Liver (tissue), 9 donors: ENCODE results near the gene NKAIN2. TPM values are rescaled to one million over a fixed set of nuclear protein-coding genes. Genes with fewer than 3 reads are reported as not detected.
A peak's percentile ranks its signal among the peaks of the same experiment; 100 is the strongest.

ENCODE experiments used
- DNase-seq: peaks from one replicate; pipeline ENCODE4 v3.0.0-alpha.2; 2017; ENCODE audit warnings: low spot score
- H3K27ac ChIP-seq, 2 donors: one replicate each; pipeline ENCODE4 v1.7.0; 2013; ENCODE audit warnings: inconsistent platforms in 2 of 2, low read length in 2 of 2, control low read depth in 1 of 2, low read depth in 1 of 2, mild to moderate bottlenecking in 1 of 2
- H3K27me3 ChIP-seq, 4 donors: one replicate each; pipeline versions ENCODE4 v1.6.1 to v1.7.0; 2013; ENCODE audit warnings: low read length in 3 of 4, inconsistent platforms in 1 of 4, mild to moderate bottlenecking in 1 of 4, moderate library complexity in 1 of 4; ENCODE audit not compliant: control insufficient read depth in 4 of 4, insufficient read depth in 4 of 4
- H3K36me3 ChIP-seq, 4 donors: one replicate each; pipeline versions ENCODE4 v1.6.1 to v1.7.0; 2013; ENCODE audit warnings: low read length in 3 of 4, mild to moderate bottlenecking in 3 of 4, low read depth in 1 of 4, moderate library complexity in 1 of 4; ENCODE audit not compliant: control insufficient read depth in 4 of 4, insufficient read depth in 3 of 4
- H3K4me1 ChIP-seq, 4 donors: one replicate each; pipeline versions ENCODE4 v1.6.1 to v1.7.0; 2013; ENCODE audit warnings: low read length in 3 of 4, mild to moderate bottlenecking in 3 of 4, moderate library complexity in 1 of 4; ENCODE audit not compliant: control insufficient read depth in 4 of 4, insufficient read depth in 4 of 4
- H3K4me3 ChIP-seq, 3 donors: one replicate each; pipeline versions ENCODE4 v1.6.1 to v1.7.0; 2013; ENCODE audit warnings: low read length in 3 of 3, control low read depth in 1 of 3, low read depth in 1 of 3, mild to moderate bottlenecking in 1 of 3
- H3K9ac ChIP-seq, 2 donors: one replicate each; pipeline ENCODE4 v1.7.0; 2013; ENCODE audit warnings: low read length in 2 of 2, mild to moderate bottlenecking in 2 of 2, moderate library complexity in 2 of 2, control low read depth in 1 of 2, low read depth in 1 of 2
- H3K9me3 ChIP-seq, 4 donors: one replicate each; pipeline versions ENCODE4 v1.6.1 to v1.7.0; 2013; ENCODE audit warnings: low read length in 3 of 4; ENCODE audit not compliant: control insufficient read depth in 4 of 4
- FOXA1 ChIP-seq: IDR thresholded peaks from 2 replicates; pipeline ENCODE4 v1.6.1; 2016; ENCODE audit warnings: antibody characterized with exemption
- FOXA2 ChIP-seq: IDR thresholded peaks from 2 replicates; pipeline ENCODE4 v1.6.1; 2016; ENCODE audit warnings: antibody characterized with exemption
- GABPA ChIP-seq, 2 donors: IDR thresholded peaks in 1 of 2; conservative IDR thresholded peaks in 1 of 2; 2 replicates each; pipeline ENCODE4 v1.6.1; 2016; ENCODE audit warnings: antibody characterized with exemption in 2 of 2, mild to moderate bottlenecking in 1 of 2, moderate library complexity in 1 of 2
- HNF4A ChIP-seq, 2 donors: conservative IDR thresholded peaks; 2 replicates each; pipeline ENCODE4 v1.6.1; 2016; ENCODE audit warnings: antibody characterized with exemption in 2 of 2, mild to moderate bottlenecking in 2 of 2
- HNF4G ChIP-seq: IDR thresholded peaks from 2 replicates; pipeline ENCODE4 v1.6.1; 2016; ENCODE audit warnings: antibody characterized with exemption
- JUND ChIP-seq, 2 donors: IDR thresholded peaks; 2 replicates each; pipeline ENCODE4 v1.6.1; 2016; ENCODE audit warnings: antibody characterized with exemption in 2 of 2
- NR2F2 ChIP-seq: IDR thresholded peaks from 2 replicates; pipeline ENCODE4 v1.6.1; 2016; ENCODE audit warnings: antibody characterized with exemption
- RAD21 ChIP-seq, 2 donors: IDR thresholded peaks; 2 replicates each; pipeline ENCODE4 v1.6.1; 2016; ENCODE audit warnings: antibody characterized with exemption in 2 of 2, mild to moderate bottlenecking in 2 of 2
- RXRA ChIP-seq, 2 donors: IDR thresholded peaks; 2 replicates each; pipeline ENCODE4 v1.6.1; 2017 to 2018; ENCODE audit warnings: antibody characterized with exemption in 2 of 2, mild to moderate bottlenecking in 1 of 2
- SP1 ChIP-seq: IDR thresholded peaks from 2 replicates; pipeline ENCODE4 v1.6.1; 2018; ENCODE audit warnings: antibody characterized with exemption, mild to moderate bottlenecking
- YY1 ChIP-seq: IDR thresholded peaks from 2 replicates; pipeline ENCODE4 v1.6.1; 2016; ENCODE audit warnings: antibody characterized with exemption, mild to moderate bottlenecking
- WGBS: extraction: QIAGEN DNeasy Blood & Tissue Kit; methylation state at CpG from one replicate; pipeline ENCODE4 v1.1.7; 2013; 5-methylcytosine and 5-hydroxymethylcytosine counted together
- polyA plus RNA-seq, 2 donors: library from polyadenylated mRNA; stranded (reverse) in 1 of 2; unstranded in 1 of 2; fragments of 200-250 nt in 1 of 2; fragments of >200 nt in 1 of 2; fragmentation: Nextera tagmentation in 1 of 2; extraction: Ambion mirVana in 1 of 2; gene quantifications; one replicate each; pipeline versions ENCODE4 v1.2.1 to v1.2.3, GENCODE V29; 2013 to 2015
- total RNA-seq, 2 donors: library from RNA; depleted of rRNA; stranded (reverse); fragments of >200 nt; gene quantifications; one replicate each; pipeline ENCODE4 v1.2.3, GENCODE V29; 2014
- TF ChIP-seq, protein P1 (sequence below): IDR thresholded peaks from 2 replicates; pipeline ENCODE4 v1.6.1; 2016; ENCODE audit warnings: antibody characterized with exemption, mild to moderate bottlenecking
- TF ChIP-seq, protein P2 (sequence below): IDR thresholded peaks from 2 replicates; pipeline ENCODE4 v1.6.1; 2016; ENCODE audit warnings: antibody characterized with exemption
- TF ChIP-seq, protein P3 (sequence below): fragments of 150-350 bp; IDR thresholded peaks from 2 replicates; pipeline ENCODE4 v1.5.1; 2017; ENCODE audit warnings: improper control_type of control experiment, low read depth, low read length; ENCODE audit not compliant: missing input control
- TF ChIP-seq, protein P4 (sequence below): IDR thresholded peaks from 2 replicates; pipeline ENCODE4 v1.6.1; 2016; ENCODE audit warnings: antibody characterized with exemption
- TF ChIP-seq, protein P5 (sequence below): IDR thresholded peaks from 2 replicates; pipeline ENCODE4 v1.6.1; 2016; ENCODE audit warnings: antibody characterized with exemption
- donor health status: healthy.
- donor health status: healthy.
- donor health status: healthy.
- donor health status: healthy.
- donor health status: healthy.

NKAIN2 gene
- total and polyA plus RNA-seq, 4 donors = 0.05 to 0.14 TPM; not detected in 2

DNA sequence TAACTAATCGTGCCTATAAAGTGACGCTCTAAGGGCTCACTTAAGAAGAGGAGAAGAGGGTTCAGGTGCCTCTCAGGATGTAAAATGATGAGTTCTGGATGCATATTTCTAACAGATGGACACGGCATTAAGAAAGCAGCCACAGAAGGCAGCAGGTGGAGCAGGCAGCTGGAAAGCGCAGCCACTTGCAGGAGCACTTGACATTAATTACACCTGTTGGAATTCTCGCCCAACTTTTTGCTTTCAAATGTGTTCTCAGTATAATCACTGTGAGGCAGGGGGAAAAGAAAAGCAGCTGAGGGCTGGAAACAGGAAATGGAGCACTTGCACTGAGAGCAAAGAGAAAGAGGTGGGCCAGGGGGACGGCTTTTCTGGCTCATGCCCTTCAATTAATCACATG lies 164.2 kb downstream of the NKAIN2 start:
- TF ChIP-seq, protein P1, sequence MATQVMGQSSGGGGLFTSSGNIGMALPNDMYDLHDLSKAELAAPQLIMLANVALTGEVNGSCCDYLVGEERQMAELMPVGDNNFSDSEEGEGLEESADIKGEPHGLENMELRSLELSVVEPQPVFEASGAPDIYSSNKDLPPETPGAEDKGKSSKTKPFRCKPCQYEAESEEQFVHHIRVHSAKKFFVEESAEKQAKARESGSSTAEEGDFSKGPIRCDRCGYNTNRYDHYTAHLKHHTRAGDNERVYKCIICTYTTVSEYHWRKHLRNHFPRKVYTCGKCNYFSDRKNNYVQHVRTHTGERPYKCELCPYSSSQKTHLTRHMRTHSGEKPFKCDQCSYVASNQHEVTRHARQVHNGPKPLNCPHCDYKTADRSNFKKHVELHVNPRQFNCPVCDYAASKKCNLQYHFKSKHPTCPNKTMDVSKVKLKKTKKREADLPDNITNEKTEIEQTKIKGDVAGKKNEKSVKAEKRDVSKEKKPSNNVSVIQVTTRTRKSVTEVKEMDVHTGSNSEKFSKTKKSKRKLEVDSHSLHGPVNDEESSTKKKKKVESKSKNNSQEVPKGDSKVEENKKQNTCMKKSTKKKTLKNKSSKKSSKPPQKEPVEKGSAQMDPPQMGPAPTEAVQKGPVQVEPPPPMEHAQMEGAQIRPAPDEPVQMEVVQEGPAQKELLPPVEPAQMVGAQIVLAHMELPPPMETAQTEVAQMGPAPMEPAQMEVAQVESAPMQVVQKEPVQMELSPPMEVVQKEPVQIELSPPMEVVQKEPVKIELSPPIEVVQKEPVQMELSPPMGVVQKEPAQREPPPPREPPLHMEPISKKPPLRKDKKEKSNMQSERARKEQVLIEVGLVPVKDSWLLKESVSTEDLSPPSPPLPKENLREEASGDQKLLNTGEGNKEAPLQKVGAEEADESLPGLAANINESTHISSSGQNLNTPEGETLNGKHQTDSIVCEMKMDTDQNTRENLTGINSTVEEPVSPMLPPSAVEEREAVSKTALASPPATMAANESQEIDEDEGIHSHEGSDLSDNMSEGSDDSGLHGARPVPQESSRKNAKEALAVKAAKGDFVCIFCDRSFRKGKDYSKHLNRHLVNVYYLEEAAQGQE = no peak
- TF ChIP-seq, protein P2, sequence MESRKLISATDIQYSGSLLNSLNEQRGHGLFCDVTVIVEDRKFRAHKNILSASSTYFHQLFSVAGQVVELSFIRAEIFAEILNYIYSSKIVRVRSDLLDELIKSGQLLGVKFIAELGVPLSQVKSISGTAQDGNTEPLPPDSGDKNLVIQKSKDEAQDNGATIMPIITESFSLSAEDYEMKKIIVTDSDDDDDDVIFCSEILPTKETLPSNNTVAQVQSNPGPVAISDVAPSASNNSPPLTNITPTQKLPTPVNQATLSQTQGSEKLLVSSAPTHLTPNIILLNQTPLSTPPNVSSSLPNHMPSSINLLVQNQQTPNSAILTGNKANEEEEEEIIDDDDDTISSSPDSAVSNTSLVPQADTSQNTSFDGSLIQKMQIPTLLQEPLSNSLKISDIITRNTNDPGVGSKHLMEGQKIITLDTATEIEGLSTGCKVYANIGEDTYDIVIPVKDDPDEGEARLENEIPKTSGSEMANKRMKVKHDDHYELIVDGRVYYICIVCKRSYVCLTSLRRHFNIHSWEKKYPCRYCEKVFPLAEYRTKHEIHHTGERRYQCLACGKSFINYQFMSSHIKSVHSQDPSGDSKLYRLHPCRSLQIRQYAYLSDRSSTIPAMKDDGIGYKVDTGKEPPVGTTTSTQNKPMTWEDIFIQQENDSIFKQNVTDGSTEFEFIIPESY = no peak
- no peak for TF ChIP-seq RXRA (IDR thresholded peaks at IDR 0.05)
- no peak for TF ChIP-seq JUND (IDR thresholded peaks at IDR 0.05)
- TF ChIP-seq NR2F2 = no peak
- TF ChIP-seq GABPA (IDR thresholded peaks at IDR 0.05 in 1 of 2, conservative IDR thresholded peaks at IDR 0.05 in 1 of 2) = no peak
- TF ChIP-seq, protein P3, sequence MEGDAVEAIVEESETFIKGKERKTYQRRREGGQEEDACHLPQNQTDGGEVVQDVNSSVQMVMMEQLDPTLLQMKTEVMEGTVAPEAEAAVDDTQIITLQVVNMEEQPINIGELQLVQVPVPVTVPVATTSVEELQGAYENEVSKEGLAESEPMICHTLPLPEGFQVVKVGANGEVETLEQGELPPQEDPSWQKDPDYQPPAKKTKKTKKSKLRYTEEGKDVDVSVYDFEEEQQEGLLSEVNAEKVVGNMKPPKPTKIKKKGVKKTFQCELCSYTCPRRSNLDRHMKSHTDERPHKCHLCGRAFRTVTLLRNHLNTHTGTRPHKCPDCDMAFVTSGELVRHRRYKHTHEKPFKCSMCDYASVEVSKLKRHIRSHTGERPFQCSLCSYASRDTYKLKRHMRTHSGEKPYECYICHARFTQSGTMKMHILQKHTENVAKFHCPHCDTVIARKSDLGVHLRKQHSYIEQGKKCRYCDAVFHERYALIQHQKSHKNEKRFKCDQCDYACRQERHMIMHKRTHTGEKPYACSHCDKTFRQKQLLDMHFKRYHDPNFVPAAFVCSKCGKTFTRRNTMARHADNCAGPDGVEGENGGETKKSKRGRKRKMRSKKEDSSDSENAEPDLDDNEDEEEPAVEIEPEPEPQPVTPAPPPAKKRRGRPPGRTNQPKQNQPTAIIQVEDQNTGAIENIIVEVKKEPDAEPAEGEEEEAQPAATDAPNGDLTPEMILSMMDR = no peak
- TF ChIP-seq HNF4A (conservative IDR thresholded peaks at IDR 0.05) = no peak
- TF ChIP-seq SP1 = no peak
- TF ChIP-seq HNF4G = no peak
- TF ChIP-seq, protein P4, sequence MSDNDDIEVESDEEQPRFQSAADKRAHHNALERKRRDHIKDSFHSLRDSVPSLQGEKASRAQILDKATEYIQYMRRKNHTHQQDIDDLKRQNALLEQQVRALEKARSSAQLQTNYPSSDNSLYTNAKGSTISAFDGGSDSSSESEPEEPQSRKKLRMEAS = no peak
- no peak for TF ChIP-seq RAD21 (IDR thresholded peaks at IDR 0.05)
- no peak for TF ChIP-seq FOXA1
- no peak for DNase-seq

DNA sequence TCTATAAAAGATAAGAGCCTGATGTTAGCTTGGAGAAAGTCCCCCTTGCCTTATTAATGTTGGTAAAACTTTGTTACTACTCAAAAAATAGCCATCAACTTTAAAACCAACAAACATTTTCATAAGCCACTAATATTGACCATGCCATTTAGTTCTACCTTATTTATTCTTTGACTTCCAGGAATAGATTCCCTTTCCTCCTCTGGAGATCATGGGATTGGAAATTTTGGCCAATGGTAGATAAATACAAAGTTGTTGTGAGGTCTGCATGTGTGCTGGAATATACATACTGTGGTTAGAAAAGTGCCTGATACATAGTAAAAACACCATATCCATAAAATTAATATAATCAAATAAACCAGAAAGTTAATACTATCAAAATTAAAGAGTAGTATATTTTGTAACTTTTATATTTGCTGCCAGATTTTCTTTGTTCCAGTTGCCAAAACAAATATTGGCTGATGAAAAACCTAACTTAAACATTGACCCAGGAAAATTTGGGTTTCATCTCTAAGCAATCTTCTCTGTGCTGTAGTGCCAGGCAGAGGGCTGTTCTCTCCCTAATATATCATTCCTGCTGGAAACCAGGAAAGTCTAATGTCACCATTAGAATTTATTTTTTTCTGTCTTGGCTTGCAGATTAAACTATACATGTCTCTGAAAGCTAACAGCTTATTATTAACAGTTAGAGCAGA lies 169.1 kb downstream of the NKAIN2 start:
- Histone ChIP-seq H3K9ac (no peak overlapping the region), H3K9me3 (no peaks in the 10 kb centered on the region), H3K4me1 (peaks cover 3 to 19% (median 11%) of the 10 kb centered on the region in 4 donors), H3K27me3 (no peaks in the 10 kb centered on the region), H3K27ac (peak overlapping the region in 1 of 2 donors; percentile 28), H3K4me3 (no peak overlapping the region), H3K36me3 (no peaks in the 10 kb centered on the region)
- peak; percentile 35 for TF ChIP-seq FOXA1
- TF ChIP-seq RXRA (IDR thresholded peaks at IDR 0.05) = peak in 1 of 2 donors; percentile 44
- no peak for TF ChIP-seq YY1
- TF ChIP-seq, protein P5, sequence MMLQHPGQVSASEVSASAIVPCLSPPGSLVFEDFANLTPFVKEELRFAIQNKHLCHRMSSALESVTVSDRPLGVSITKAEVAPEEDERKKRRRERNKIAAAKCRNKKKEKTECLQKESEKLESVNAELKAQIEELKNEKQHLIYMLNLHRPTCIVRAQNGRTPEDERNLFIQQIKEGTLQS = no peak
- peak; percentile 12 for TF ChIP-seq SP1
- peak; percentile 16 for TF ChIP-seq FOXA2
- TF ChIP-seq HNF4A (conservative IDR thresholded peaks at IDR 0.05) = peak; percentile 44 to 51
- TF ChIP-seq, protein P2 = no peak
- peak in 1 of 2 donors; percentile 24 for TF ChIP-seq RAD21 (IDR thresholded peaks at IDR 0.05)
- no peak for TF ChIP-seq GABPA (IDR thresholded peaks at IDR 0.05 in 1 of 2, conservative IDR thresholded peaks at IDR 0.05 in 1 of 2)
- no peak for TF ChIP-seq NR2F2
- no peak for TF ChIP-seq JUND (IDR thresholded peaks at IDR 0.05)
- DNase-seq = no peak

More for the DNA sequence above, 164.2 kb downstream of the NKAIN2 start:
- no peak overlapping the region for H3K9ac ChIP-seq
- no peaks in the 10 kb centered on the region for H3K9me3 ChIP-seq
- no peak overlapping the region for H3K27ac ChIP-seq
- no peaks in the 10 kb centered on the region for H3K27me3 ChIP-seq
- WGBS = 83% methylated on average over 6 of the region's 6 CpGs
- H3K4me3 ChIP-seq = no peak overlapping the region
- H3K36me3 ChIP-seq = no peaks in the 10 kb centered on the region
- H3K4me1 ChIP-seq = peaks cover 0 to 8% (median 5%) of the 10 kb centered on the region in 4 donors
